Fibroblast of pulmonary artery (primary cell): ENCODE results near the gene RNF212.

Experiments
- DNase-seq: peaks from one replicate; pipeline ENCODE4 v3.0.0-alpha.2; 2010; ENCODE audit warnings: low read depth
- H3K4me3 ChIP-seq: replicated peaks from 2 replicates; pipeline ENCODE4 v1.5.1; 2011; ENCODE audit warnings: low read depth, mild to moderate bottlenecking, control low read depth, low read length, moderate library complexity
- CTCF ChIP-seq: IDR thresholded peaks from 2 replicates; pipeline ENCODE4 v1.5.1; 2011; ENCODE audit warnings: mild to moderate bottlenecking, control low read depth, low read length, inconsistent platforms; ENCODE audit errors: missing control alignments

Gene RNF212

DNA sequence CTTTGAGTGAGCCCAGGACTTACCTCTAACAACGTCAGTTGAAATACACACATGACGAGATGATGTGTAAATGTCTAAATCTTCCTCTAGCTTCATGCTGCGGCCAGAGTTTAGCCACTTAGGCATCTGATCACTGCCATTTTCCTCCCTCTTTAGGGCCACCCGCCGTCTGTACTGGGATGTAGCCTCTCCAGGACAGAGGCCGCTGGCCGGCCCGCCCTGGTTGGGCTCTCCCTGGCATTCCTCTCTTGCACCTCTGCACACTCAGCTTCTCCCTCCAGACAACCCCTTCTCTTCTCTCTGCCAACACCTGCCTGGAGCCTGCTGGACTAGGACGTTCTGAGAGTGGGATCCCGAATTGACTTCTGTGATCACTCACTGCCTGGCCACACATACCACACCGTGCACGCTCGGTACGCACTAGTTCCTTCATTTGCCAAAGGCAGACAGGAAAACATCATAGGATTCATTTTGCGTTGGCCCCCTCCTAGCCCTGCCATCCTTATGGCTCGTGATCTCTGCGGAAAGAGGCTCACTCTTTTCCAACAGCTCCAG is 33.6 kb downstream of the RNF212 start:
- TF ChIP-seq CTCF = no peak
- no peak for DNase-seq
- no peak overlapping the region for H3K4me3 ChIP-seq

DNA sequence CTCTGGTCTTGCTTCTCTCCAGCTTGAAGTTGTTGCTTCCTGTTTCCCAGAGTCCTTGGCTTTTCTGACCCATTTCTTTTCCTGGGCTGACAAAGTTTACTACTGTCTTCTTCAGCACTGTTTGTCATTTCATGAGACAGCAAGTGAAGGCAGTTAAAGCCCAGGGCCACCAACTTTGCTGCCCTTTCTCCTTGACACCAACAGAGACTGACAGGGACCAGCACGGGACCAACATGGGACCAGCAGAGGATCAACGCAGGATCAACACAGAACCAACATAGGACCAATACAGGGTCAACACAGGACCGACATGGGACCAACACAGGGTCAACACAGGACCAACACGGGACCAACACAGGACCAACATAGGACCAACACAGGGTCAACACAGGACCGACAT is 34.9 kb downstream of the RNF212 start:
- no peak for DNase-seq
- H3K4me3 ChIP-seq = no peak overlapping the region
- TF ChIP-seq CTCF = no peak

- DNase-seq = no peak
- no peak overlapping the region for H3K4me3 ChIP-seq
- TF ChIP-seq CTCF = no peak
Measured at GRCh38 chr4:1077711-1078477, 35.5 kb downstream of the RNF212 start.

- H3K4me3 ChIP-seq = no peak overlapping the region
- no peak for DNase-seq
- TF ChIP-seq CTCF = no peak
Measured at GRCh38 chr4:1075809-1076699, 37.3 kb downstream of the RNF212 start.

DNA sequence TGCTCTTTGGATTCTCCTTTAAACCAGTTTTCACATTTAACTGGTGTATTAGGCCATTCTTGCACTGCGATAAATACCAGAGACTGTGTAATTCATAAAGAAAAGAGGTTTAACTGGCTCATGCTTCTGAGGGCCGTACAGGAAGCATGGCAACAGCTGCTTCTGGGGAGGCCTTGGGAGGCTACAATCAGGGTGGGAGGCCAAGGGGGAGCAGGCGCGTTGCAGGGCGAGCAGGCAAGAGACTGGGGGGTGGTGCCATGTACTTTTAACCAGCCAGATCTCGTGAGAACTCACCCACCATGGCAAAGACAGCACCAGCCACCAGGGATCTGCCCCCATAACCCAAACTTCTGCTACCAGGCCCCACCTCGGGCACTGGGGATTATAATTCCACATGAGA is 38.1 kb downstream of the RNF212 start:
- H3K4me3 ChIP-seq = no peak overlapping the region
- no peak for DNase-seq
- no peak for TF ChIP-seq CTCF

- DNase-seq = no peak
- H3K4me3 ChIP-seq = no peak overlapping the region
- no peak for TF ChIP-seq CTCF
Measured at GRCh38 chr4:1074077-1074476, 39.3 kb downstream of the RNF212 start.
